ENCODE results near the gene FARP2. TPM values are rescaled to one million over a fixed set of nuclear protein-coding genes. Genes with fewer than 3 reads are reported as not detected.

The FARP2 gene
- total and polyA plus RNA-seq, 2 experiments from 2014 or later: 16.0 to 22.6 TPM

DNA sequence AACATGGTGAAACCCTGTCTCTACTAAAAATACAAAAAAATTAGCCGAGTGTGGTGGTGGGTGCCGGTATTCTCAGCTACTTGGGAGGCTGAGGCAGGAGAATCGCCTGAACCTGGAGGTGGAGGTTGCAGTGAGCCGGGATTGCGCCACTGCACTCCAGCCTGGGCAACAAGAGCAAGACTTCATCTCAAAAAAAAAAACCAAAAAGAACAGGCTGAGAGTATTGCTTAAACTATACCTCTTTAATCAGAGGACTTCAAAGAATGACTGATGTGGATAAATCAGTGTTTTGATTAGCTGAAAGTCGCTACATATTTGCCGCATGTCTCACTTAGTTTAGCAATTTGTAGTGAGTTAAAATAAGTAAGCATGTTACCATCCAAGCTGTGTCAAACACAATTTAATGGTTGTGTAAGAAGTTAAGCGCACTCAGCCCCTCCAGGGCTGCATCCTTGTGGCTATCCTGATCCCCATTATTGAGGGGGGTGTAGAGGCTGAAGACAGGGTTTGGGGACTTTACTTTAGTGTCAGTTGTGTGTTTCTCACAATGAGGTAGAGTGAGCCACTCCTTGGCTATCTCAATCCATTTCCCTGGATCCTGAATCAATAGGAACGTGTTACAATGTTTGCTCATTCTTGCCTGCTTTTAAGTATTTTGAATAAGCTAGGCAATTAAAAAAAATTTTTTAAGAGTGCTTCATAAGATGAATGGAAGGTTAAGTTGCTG is 11.0 kb upstream of the FARP2 start (continued):
- TF ChIP-seq, protein P1, sequence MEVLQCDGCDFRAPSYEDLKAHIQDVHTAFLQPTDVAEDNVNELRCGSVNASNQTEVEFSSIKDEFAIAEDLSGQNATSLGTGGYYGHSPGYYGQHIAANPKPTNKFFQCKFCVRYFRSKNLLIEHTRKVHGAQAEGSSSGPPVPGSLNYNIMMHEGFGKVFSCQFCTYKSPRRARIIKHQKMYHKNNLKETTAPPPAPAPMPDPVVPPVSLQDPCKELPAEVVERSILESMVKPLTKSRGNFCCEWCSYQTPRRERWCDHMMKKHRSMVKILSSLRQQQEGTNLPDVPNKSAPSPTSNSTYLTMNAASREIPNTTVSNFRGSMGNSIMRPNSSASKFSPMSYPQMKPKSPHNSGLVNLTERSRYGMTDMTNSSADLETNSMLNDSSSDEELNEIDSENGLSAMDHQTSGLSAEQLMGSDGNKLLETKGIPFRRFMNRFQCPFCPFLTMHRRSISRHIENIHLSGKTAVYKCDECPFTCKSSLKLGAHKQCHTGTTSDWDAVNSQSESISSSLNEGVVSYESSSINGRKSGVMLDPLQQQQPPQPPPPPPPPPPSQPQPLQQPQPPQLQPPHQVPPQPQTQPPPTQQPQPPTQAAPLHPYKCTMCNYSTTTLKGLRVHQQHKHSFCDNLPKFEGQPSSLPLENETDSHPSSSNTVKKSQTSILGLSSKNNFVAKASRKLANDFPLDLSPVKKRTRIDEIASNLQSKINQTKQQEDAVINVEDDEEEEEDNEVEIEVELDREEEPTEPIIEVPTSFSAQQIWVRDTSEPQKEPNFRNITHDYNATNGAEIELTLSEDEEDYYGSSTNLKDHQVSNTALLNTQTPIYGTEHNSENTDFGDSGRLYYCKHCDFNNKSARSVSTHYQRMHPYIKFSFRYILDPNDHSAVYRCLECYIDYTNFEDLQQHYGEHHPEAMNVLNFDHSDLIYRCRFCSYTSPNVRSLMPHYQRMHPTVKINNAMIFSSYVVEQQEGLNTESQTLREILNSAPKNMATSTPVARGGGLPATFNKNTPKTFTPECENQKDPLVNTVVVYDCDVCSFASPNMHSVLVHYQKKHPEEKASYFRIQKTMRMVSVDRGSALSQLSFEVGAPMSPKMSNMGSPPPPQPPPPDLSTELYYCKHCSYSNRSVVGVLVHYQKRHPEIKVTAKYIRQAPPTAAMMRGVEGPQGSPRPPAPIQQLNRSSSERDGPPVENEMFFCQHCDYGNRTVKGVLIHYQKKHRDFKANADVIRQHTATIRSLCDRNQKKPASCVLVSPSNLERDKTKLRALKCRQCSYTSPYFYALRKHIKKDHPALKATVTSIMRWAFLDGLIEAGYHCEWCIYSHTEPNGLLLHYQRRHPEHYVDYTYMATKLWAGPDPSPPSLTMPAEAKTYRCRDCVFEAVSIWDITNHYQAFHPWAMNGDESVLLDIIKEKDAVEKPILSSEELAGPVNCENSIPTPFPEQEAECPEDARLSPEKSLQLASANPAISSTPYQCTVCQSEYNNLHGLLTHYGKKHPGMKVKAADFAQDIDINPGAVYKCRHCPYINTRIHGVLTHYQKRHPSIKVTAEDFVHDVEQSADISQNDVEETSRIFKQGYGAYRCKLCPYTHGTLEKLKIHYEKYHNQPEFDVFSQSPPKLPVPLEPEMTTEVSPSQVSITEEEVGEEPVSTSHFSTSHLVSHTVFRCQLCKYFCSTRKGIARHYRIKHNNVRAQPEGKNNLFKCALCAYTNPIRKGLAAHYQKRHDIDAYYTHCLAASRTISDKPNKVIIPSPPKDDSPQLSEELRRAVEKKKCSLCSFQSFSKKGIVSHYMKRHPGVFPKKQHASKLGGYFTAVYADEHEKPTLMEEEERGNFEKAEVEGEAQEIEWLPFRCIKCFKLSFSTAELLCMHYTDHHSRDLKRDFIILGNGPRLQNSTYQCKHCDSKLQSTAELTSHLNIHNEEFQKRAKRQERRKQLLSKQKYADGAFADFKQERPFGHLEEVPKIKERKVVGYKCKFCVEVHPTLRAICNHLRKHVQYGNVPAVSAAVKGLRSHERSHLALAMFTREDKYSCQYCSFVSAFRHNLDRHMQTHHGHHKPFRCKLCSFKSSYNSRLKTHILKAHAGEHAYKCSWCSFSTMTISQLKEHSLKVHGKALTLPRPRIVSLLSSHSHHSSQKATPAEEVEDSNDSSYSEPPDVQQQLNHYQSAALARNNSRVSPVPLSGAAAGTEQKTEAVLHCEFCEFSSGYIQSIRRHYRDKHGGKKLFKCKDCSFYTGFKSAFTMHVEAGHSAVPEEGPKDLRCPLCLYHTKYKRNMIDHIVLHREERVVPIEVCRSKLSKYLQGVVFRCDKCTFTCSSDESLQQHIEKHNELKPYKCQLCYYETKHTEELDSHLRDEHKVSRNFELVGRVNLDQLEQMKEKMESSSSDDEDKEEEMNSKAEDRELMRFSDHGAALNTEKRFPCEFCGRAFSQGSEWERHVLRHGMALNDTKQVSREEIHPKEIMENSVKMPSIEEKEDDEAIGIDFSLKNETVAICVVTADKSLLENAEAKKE (CRISPR knock-in tag; IDR thresholded peaks at IDR 0.05): no peak
- TF ChIP-seq ETS1 (IDR thresholded peaks at IDR 0.05) (no peak), CTCF (conservative IDR thresholded peaks at IDR 0.05; ENCODE audit: low read depth in 2 of 2) (no peak)

GRCh38 chr2:241349941-241350340 is 6.1 kb upstream of the FARP2 start:
- Histone ChIP-seq H3K27me3 (ENCODE audit: insufficient read depth) (no peaks in the 10 kb centered on the region), H3K4me3 (no peak overlapping the region), H3K36me3 (ENCODE audit: insufficient read depth) (peaks cover 75% of the 10 kb centered on the region), H3K79me2 (replicated peaks; ENCODE audit: insufficient read depth) (no peaks in the 10 kb centered on the region; the same call in 1 of the 2 replicates), H3K4me1 (ENCODE audit: insufficient read depth) (no peaks in the 10 kb centered on the region; the same call in 1 of the 2 replicates), H3K4me2 (no peak overlapping the region), H3K27ac (ENCODE audit: low read depth) (no peak overlapping the region), H3F3A (replicated peaks; ENCODE audit: low read depth) (0 out of 2 replicates have a peak, but pooled peaks cover 4% of the 10 kb centered on the region), H2AFZ (no peak overlapping the region), H3K9me2 (ENCODE audit: insufficient read depth) (no peaks in the 10 kb centered on the region), H4K20me1 (replicated peaks; ENCODE audit: insufficient read depth) (peaks cover 17% of the 10 kb centered on the region)
- H3K27ac Mint-ChIP-seq: no peak overlapping the region
- H3K4me3 Mint-ChIP-seq: no peak overlapping the region
- peaks cover 2% of the 10 kb centered on the region for H3K27me3 Mint-ChIP-seq (ENCODE audit: insufficient read depth, low read depth, poor library complexity)
- peaks cover 14% of the 10 kb centered on the region for H3K4me1 Mint-ChIP-seq
- TF ChIP-seq ZNF331 (CRISPR knock-in tag; IDR thresholded peaks at IDR 0.05; ENCODE audit: low read depth) (no peak), POLR2AphosphoS5 (IDR thresholded peaks at IDR 0.05; ENCODE audit: low read depth) (no peak), EZH2phosphoT487 (IDR thresholded peaks at IDR 0.05; ENCODE audit: unreplicated experiment) (no peak), CTCF (conservative IDR thresholded peaks at IDR 0.05; ENCODE audit: low read depth in 2 of 2) (no peak)
- H3K36me3 Mint-ChIP-seq (ENCODE audit: low read depth): peaks cover 92% of the 10 kb centered on the region
- H3K9me3 Mint-ChIP-seq: no peaks in the 10 kb centered on the region
- ATAC-seq: no peak
- no peak for DNase-seq (ENCODE audit: low spot score)

All from GM23338 (cell line).